RWPE2 (cell line): ENCODE measurements around the gene KIF21B.
"Not testable (repeated sequence)": the region's sequence is repeated elsewhere in the genome, so short reads cannot be mapped to it uniquely, and the experiment has no call there.

Experiments used
- ATAC-seq: fragments of 200-7000 bp; cut with Tn5 transposase; 3 replicates; pipeline ENCODE4 v1.9.1; 2021; ENCODE audit warnings: low read depth
- DNase-seq: peaks from one replicate; pipeline ENCODE4 v3.0.0-alpha.2; 2020; ENCODE audit warnings: low spot score
- H3K27ac ChIP-seq: fragments of 450-650 bp; 2 replicates; pipeline ENCODE4 v1.5.1; 2017; ENCODE audit warnings: mild to moderate bottlenecking; ENCODE audit not compliant: poor library complexity, severe bottlenecking
- H3K27me3 ChIP-seq: fragments of 250-450 bp; sonication (Bioruptor Pico); 2 replicates; pipeline ENCODE4 v1.5.1; 2021; ENCODE audit warnings: mild to moderate bottlenecking, moderate library complexity; ENCODE audit not compliant: insufficient read depth, poor library complexity, severe bottlenecking
- H3K36me3 ChIP-seq: fragments of 250-450 bp; sonication (Bioruptor Pico); 2 replicates; pipeline ENCODE4 v1.5.1; 2020; ENCODE audit warnings: low read depth, mild to moderate bottlenecking, moderate library complexity
- H3K4me1 ChIP-seq: fragments of 250-450 bp; sonication (Bioruptor Pico); 2 replicates; pipeline ENCODE4 v1.5.1; 2021; ENCODE audit warnings: mild to moderate bottlenecking, moderate library complexity; ENCODE audit not compliant: insufficient read depth, poor library complexity, severe bottlenecking
- H3K4me3 ChIP-seq: fragments of 250-450 bp; sonication (Bioruptor Pico); 2 replicates; pipeline ENCODE4 v1.5.1; 2021; ENCODE audit warnings: mild to moderate bottlenecking, moderate library complexity; ENCODE audit not compliant: severe bottlenecking
- H3K9me3 ChIP-seq: fragments of 250-450 bp; sonication (Bioruptor Pico); 2 replicates; pipeline ENCODE4 v1.5.1; 2021; ENCODE audit warnings: mild to moderate bottlenecking, moderate library complexity; ENCODE audit not compliant: severe bottlenecking
- CTCF ChIP-seq: fragments of 450-650 bp; IDR thresholded peaks from one replicate; pipeline ENCODE4 v1.5.1; 2017; ENCODE audit warnings: mild to moderate bottlenecking, moderate library complexity; ENCODE audit not compliant: poor library complexity, severe bottlenecking

Gene KIF21B

GRCh38 chr1:200947059-200947566 is 76.4 kb downstream of the KIF21B start:
- H3K36me3 ChIP-seq, result no peaks in the 10 kb centered on the region
- no peak for TF ChIP-seq CTCF
- H3K4me3 ChIP-seq, result no peak overlapping the region
- no peaks in the 10 kb centered on the region for H3K27me3 ChIP-seq
- no peak overlapping the region for H3K27ac ChIP-seq
- no peaks in the 10 kb centered on the region for H3K4me1 ChIP-seq
- ATAC-seq (no peak), DNase-seq (no peak)
- peaks cover 2% of the 10 kb centered on the region for H3K9me3 ChIP-seq

GRCh38 chr1:200945111-200945510 is 78.4 kb downstream of the KIF21B start:
- Histone ChIP-seq H3K27me3 (no peaks in the 10 kb centered on the region), H3K9me3 (peaks cover 2% of the 10 kb centered on the region), H3K4me1 (no peaks in the 10 kb centered on the region), H3K27ac (no peak overlapping the region), H3K4me3 (no peak overlapping the region), H3K36me3 (no peaks in the 10 kb centered on the region)
- no peak for TF ChIP-seq CTCF
- ATAC-seq, result no peak
- no peak for DNase-seq

GRCh38 chr1:200938955-200939354 is 84.6 kb downstream of the KIF21B start:
- no peaks in the 10 kb centered on the region for H3K4me1 ChIP-seq
- no peaks in the 10 kb centered on the region for H3K27me3 ChIP-seq
- no peak overlapping the region for H3K4me3 ChIP-seq
- no peak for DNase-seq
- TF ChIP-seq CTCF, result no peak
- no peak overlapping the region for H3K27ac ChIP-seq
- ATAC-seq, result no peak
- peaks cover 1% of the 10 kb centered on the region for H3K9me3 ChIP-seq
- no peaks in the 10 kb centered on the region for H3K36me3 ChIP-seq

GRCh38 chr1:200935286-200935962 is 88.1 kb downstream of the KIF21B start:
- not testable (repeated sequence) for ATAC-seq, H3K4me3 ChIP-seq, H3K36me3 ChIP-seq, H3K27me3 ChIP-seq, DNase-seq, H3K4me1 ChIP-seq, H3K27ac ChIP-seq, H3K9me3 ChIP-seq

GRCh38 chr1:200934676-200935245 is 88.8 kb downstream of the KIF21B start:
- Histone ChIP-seq H3K4me1 (no peaks in the 10 kb centered on the region), H3K27me3 (no peaks in the 10 kb centered on the region), H3K9me3 (no peaks in the 10 kb centered on the region), H3K27ac (no peak overlapping the region), H3K4me3 (no peak overlapping the region), H3K36me3 (no peaks in the 10 kb centered on the region)
- no peak for ATAC-seq
- TF ChIP-seq CTCF, result no peak
- DNase-seq, result no peak
